Bronchial epithelial cell (primary cell): ENCODE measurements around the gene CPSF3. TPM values are rescaled to one million over a fixed set of nuclear protein-coding genes. Genes with fewer than 3 reads are reported as not detected.
A peak's percentile ranks its signal among the peaks of the same experiment; 100 is the strongest.

Source experiments
- DNase-seq: peaks from one replicate; pipeline ENCODE4 v3.0.0-alpha.2; 2010; ENCODE audit warnings: low read depth
- FAIRE-seq: peaks from 2 replicates; lab custom pipeline; 2011; peaks lifted over from hg19 to GRCh38; lab: Jason Lieb, UNC
- H3K27me3 ChIP-seq: 2 replicates; pipeline ENCODE4 v1.5.1; 2011; ENCODE audit warnings: low read length; ENCODE audit not compliant: control insufficient read depth, insufficient read depth
- H3K36me3 ChIP-seq: 2 replicates; pipeline ENCODE4 v1.5.1; 2011; ENCODE audit warnings: low read length; ENCODE audit not compliant: control insufficient read depth, insufficient read depth
- H3K4me3 ChIP-seq: 2 replicates; pipeline ENCODE4 v1.5.1; 2011; ENCODE audit warnings: mild to moderate bottlenecking, low read depth, low read length, control low read depth
- CTCF ChIP-seq: IDR thresholded peaks from 2 replicates; pipeline ENCODE4 v1.5.1; 2011; ENCODE audit warnings: mild to moderate bottlenecking, moderate library complexity, low read length, control low read depth, inconsistent platforms; ENCODE audit not compliant: insufficient read depth, severe bottlenecking
- total RNA-seq: library from RNA; depleted of rRNA; stranded (reverse); fragments of >200 nt; gene quantifications from 2 replicates; pipeline ENCODE4 v1.2.1, GENCODE V29; 2014

The CPSF3 gene
- total RNA-seq, 1 donor from 2014 or later, result 50.8 TPM

GRCh38 chr2:9419541-9419940, 3.9 kb upstream of the CPSF3 start:
- TF ChIP-seq CTCF, result no peak
- Histone ChIP-seq H3K27me3 (no peaks in the 10 kb centered on the region), H3K36me3 (peaks cover 1% of the 10 kb centered on the region), H3K4me3 (no peak overlapping the region)
- FAIRE-seq (no peak), DNase-seq (no peak)

DNA sequence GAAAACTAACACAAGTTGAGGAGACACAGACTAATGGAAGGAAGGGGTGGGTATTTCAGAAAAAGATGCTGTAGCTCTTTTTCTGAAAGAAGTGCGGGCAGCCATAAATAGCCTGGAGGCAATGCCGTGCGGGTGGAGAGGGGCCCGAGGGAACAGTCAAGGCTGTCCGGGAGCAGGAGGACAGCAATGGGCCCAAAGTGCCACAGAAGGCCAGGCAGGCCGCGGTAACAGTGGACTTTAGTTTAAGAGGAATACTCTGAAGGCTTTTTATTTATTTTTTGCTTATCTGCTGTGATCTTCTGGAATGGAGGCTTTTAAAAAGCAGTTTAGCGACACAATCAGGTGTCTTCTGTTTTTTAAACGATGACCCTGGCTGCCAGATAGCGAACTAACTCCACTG, 3.0 kb upstream of the CPSF3 start:
- TF ChIP-seq CTCF, result no peak

GRCh38 chr2:9422321-9423099, 944 bp upstream of the CPSF3 start:
- Histone ChIP-seq H3K36me3 (peaks cover 1% of the 10 kb centered on the region), H3K4me3 (peak overlapping the region; percentile 83), H3K27me3 (no peaks in the 10 kb centered on the region)
- FAIRE-seq (no peak), DNase-seq (no peak)
- TF ChIP-seq CTCF, result no peak

More for the DNA sequence above, 3.0 kb upstream of the CPSF3 start:
- DNase-seq, result no peak
- no peak for FAIRE-seq
- Histone ChIP-seq H3K4me3 (no peak overlapping the region), H3K36me3 (peaks cover 1% of the 10 kb centered on the region), H3K27me3 (no peaks in the 10 kb centered on the region)

- no peaks in the 10 kb centered on the region for H3K36me3 ChIP-seq
- FAIRE-seq (no peak), DNase-seq (peak; percentile 33)
- H3K4me3 ChIP-seq, result peak overlapping the region; percentile 83
- H3K27me3 ChIP-seq, result no peaks in the 10 kb centered on the region
- TF ChIP-seq CTCF, result no peak
These were observed 443 bp downstream of the CPSF3 start for GRCh38 chr2:9423922-9424272.

GRCh38 chr2:9424447-9425164, 1.2 kb downstream of the CPSF3 start:
- peak overlapping the region; percentile 83 for H3K4me3 ChIP-seq
- DNase-seq (no peak), FAIRE-seq (no peak)
- H3K36me3 ChIP-seq, result peaks cover 2% of the 10 kb centered on the region
- TF ChIP-seq CTCF, result no peak
- no peaks in the 10 kb centered on the region for H3K27me3 ChIP-seq
